Activated CD8-positive, alpha-beta memory T cell treated with anti-CD3 and anti-CD28 coated beads for 4 hours (primary cell): ENCODE measurements around the gene GLRA1.
"Not testable (repeated sequence)": the region's sequence is repeated elsewhere in the genome, so short reads cannot be mapped to it uniquely, and the experiment has no call there.

ENCODE experiments used
- DNase-seq, 2 donors: peaks; one replicate each; pipeline ENCODE4 v3.0.0-alpha.2; 2020; ENCODE audit warnings: low read depth in 2 of 2

Gene GLRA1

GRCh38 chr5:151917904-151918303 is 6.7 kb downstream of the GLRA1 start:
- DNase-seq = no peak

DNA sequence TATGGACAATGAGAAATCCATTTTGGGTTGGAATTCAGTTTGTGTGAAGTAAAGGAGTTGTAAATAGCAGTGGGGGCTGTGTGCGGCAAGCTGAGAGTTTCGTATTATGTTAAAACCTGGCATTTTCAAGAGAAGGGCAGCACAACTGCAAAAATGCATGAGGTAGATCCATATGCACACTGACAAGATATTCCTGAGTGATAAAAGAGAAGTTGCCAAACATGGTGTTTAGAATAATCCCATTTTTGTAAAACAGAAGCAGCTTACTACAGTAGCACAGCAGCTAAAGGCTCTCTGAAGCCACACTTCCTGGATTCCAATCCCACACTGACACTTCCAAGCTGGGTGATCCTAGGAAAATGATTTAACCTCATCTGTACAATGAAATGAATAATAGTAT is 11.2 kb downstream of the GLRA1 start:
- DNase-seq = no peak

- DNase-seq = no peak
These were observed 12.3 kb downstream of the GLRA1 start for GRCh38 chr5:151912360-151912759.

GRCh38 chr5:151911011-151911410 is 13.6 kb downstream of the GLRA1 start:
- no peak for DNase-seq

- no peak for DNase-seq
These were observed 15.0 kb downstream of the GLRA1 start for GRCh38 chr5:151909628-151910027.

GRCh38 chr5:151906246-151906645 is 18.4 kb downstream of the GLRA1 start:
- DNase-seq = no peak

- no peak for DNase-seq
These were observed 19.1 kb downstream of the GLRA1 start for GRCh38 chr5:151905557-151905961.

GRCh38 chr5:151904909-151905308 is 19.7 kb downstream of the GLRA1 start:
- DNase-seq = no peak

GRCh38 chr5:151904127-151904526 is 20.5 kb downstream of the GLRA1 start:
- no peak for DNase-seq

DNA sequence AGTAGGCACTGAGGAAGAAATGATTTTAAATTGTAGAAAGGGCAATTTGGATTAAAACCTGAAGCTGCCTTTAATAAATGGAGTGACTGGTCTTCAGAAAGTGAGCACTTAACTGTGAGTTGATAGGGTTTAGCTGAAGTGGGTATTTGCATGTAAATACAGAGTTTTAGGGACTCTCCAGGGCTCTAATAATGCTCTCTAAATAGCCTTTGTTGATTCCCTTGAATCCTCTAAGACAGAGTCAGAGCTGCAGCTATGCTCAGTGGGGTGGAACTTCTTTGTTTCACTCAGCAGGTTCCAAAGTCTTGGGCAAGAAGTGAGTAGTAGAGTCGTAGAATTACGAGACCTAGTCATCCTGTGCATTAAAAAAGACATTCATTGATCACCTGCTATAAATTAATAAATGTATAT is 21.4 kb downstream of the GLRA1 start:
- no peak for DNase-seq

DNA sequence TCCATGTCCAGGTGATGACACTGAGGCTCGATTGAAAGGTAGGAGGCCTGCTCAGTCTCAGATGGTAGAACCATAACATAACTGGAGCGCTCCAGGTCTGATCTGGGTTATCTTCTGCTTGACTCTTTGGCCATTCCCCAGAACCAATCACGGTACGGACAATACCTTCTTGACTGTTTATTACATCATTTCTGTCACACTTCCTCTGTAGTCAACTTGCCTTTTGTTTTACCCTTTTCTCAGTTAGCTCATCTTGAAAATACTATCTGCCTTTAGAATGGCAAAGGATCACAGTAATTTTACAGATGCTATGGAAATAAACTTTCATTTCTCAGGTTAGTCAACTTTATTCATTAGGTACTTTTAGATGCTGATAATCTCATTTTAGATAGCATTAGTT is 22.4 kb downstream of the GLRA1 start:
- DNase-seq = no peak

DNA sequence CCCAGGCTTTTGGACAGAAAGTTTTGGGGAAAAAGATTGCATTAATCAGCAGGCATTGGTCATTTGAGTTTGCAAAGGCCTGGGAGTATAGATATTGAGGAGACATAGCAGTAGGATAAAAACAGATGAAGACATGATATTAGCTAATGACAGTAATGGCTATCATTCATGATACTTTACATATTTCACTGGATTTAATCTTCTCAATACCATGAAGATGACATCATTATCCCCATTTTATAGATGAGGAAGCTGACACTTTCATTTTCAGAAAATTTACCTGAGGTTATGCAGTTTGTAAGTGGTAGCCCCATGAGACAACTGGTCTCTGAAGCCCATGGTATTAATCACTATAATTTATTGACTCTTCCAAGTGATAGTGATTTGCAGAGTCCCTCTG is 23.0 kb downstream of the GLRA1 start:
- no peak for DNase-seq

GRCh38 chr5:151900891-151901290 is 23.8 kb downstream of the GLRA1 start:
- DNase-seq = no peak

DNA sequence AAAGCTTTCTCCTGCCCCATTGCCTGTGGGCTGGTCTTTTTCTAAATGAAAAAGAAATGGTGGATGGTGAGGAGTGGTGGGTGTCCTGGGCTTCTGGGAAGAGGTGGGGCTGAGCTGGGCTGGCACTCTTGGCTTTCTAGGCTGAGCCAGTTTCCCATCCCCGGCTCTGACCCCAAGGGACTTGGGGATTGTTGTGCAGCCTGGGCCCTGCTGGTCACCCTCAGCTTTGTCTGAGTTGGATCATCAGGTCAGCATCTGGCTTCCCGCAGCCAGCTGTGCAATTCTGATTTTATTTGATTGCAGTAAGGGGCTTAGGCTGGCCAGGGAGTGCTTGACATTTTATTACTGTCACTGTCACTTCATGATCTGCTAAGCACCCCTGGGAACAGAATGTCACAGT is 25.3 kb downstream of the GLRA1 start:
- DNase-seq = no peak

DNA sequence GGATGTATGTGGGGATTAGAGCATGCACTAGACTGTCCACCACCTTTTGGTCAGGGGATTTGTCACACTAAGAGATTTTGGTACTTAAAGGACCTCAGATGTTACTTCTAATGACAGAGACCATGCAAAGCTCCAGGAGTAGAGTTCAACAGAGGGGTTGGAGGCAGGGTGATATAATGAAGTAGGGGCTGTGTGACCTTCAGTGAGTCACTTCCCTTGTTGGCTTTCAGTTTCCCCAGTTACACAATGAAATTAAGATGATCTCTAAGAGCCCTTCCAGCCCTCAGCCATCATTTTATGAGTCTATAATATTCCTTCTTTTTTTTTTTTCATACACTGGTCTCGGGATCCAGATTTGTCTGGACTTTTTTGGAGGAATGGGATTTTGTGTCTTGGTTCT is 26.8 kb downstream of the GLRA1 start:
- no peak for DNase-seq

DNA sequence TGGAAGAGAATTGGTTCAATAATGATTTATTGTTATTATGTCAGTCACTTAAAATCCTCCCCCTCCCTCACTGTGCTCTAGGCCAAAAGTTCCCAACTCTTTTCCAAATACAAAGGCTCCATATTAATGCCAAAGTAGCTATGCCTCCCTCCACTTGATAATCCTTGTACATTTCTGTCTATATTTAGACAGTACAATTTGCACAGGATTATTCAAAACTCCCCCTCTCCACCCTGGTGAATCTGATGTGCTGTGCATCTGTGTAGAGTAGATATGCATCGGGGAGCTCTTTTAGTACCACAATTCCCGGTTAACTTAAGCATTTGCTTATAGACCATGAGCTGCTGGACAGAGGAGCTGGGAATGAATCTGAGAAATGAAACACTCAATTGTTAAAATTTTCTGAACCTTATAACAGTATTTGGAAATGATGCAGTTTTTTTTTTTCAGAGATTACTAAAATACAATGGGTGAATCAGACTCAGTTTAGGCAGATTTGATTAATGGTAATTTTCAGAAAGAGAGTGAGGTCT is 27.6 kb downstream of the GLRA1 start:
- DNase-seq = no peak

GRCh38 chr5:151896031-151896691 is 28.5 kb downstream of the GLRA1 start:
- DNase-seq = no peak

GRCh38 chr5:151895660-151896030 is 29.0 kb downstream of the GLRA1 start:
- no peak for DNase-seq

GRCh38 chr5:151893485-151893884 is 31.2 kb downstream of the GLRA1 start:
- not testable (repeated sequence) for DNase-seq

GRCh38 chr5:151892393-151892792 is 32.3 kb downstream of the GLRA1 start:
- DNase-seq = no peak

GRCh38 chr5:151890299-151890698 is 34.4 kb downstream of the GLRA1 start:
- DNase-seq = no peak

DNA sequence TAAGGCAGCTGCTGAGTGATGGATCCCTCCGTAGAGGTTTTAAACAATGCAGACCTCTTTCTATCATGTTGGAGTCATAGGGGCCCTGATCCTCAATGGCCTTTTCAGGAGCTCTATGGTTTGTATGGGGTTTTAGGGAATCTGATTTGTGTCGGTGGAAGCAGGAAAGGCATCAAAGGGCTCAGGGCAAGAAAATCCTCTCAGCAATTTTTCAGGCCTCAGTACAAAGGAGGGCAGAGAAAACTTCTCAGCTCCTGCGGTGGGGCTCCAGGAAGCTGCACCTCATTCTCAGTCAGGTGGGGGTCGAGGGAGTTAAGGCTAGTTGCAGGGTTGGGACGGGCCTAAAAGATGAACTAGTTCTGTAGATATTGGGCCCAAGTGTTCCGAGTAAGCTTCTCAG is 35.0 kb downstream of the GLRA1 start:
- DNase-seq = no peak

GRCh38 chr5:151886546-151887275 is 37.9 kb downstream of the GLRA1 start:
- no peak for DNase-seq
